ENCODE measurements around the gene KLF15. TPM values are rescaled to one million over a fixed set of nuclear protein-coding genes. Genes with fewer than 3 reads are reported as not detected.

KLF15 gene
- total RNA-seq, 6 experiments from 2014 or later: 0.63 to 1.2 (median 0.81) TPM

DNA sequence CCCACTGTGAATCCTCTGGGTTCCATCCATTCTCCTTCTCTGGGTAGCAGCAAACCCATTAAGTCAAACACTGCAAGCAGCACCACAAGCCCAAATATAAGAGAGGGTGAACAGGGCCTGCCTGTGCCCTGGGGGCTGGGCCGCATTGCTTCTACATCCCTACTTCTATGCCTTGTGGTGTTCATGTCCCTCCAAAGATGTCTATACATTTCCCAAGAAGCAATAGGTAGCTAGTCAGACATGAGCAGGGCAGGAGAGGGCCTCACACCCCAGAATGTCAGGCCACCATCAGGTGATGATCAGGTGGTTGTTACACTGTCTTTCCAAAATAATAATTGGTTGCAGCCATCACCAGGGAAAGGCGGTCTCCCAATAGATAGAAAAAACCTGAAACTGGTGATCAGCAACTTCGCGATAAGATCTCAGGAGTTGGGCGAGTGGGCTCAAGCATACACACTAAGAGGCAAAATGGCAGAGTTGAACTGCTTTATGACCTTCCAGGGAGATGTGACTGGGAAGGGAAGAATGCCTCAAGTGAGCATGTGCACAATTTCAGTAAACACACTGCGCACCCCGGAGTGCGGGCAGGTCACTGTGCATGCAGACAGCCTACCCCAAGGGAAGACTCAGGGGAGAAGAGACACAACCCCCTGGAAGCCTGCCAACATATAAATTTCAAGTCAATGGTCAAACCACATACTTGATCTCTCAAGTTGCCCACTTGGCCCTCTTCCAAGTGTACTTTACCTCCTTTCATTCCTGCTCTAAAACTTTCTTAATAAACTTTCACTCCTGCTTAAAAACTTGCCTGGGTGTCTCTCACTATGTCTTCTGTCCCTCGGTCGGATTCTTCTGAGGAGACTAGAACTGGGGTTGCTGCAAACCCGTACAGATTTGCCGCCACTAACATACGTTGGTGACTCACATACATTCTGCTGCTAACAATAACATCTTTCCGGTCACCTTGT lies 39.9 kb downstream of the KLF15 start:
- peaks cover 6% of the 10 kb centered on the region; the same call in 1 of the 2 replicates for H3K36me3 Mint-ChIP-seq (ENCODE audit: low read depth)
- DNase-seq: no peak
- H3K27me3 Mint-ChIP-seq (ENCODE audit: insufficient read depth): peaks cover 15% of the 10 kb centered on the region

DNA sequence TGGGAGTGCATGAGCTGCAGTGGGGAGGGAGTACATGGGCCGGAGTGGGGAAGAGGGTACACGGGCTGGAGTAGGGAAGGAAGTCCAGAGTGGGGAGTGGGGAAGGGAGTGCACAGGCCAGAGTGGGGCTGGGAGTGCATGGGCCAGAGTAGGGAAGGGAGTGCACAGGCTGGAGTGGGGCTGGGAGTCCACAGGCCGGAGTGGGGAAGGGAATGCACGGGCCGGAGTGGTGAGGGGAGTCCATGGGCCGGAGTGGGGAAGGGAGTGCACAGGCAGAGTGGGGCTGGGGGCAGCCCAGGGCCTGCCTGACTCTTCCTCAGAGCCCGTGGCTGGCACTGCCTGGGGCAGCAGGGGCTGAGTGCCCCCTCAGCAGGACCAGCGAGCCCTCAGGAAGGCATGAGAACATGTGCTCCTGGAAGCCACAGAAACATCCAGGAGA lies 40.7 kb downstream of the KLF15 start:
- peaks cover 11% of the 10 kb centered on the region for H3K27me3 Mint-ChIP-seq (ENCODE audit: insufficient read depth)
- TF ChIP-seq, protein P1, sequence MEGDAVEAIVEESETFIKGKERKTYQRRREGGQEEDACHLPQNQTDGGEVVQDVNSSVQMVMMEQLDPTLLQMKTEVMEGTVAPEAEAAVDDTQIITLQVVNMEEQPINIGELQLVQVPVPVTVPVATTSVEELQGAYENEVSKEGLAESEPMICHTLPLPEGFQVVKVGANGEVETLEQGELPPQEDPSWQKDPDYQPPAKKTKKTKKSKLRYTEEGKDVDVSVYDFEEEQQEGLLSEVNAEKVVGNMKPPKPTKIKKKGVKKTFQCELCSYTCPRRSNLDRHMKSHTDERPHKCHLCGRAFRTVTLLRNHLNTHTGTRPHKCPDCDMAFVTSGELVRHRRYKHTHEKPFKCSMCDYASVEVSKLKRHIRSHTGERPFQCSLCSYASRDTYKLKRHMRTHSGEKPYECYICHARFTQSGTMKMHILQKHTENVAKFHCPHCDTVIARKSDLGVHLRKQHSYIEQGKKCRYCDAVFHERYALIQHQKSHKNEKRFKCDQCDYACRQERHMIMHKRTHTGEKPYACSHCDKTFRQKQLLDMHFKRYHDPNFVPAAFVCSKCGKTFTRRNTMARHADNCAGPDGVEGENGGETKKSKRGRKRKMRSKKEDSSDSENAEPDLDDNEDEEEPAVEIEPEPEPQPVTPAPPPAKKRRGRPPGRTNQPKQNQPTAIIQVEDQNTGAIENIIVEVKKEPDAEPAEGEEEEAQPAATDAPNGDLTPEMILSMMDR (IDR thresholded peaks at IDR 0.05): no peak
- H3K36me3 Mint-ChIP-seq (ENCODE audit: low read depth): peaks cover 6% of the 10 kb centered on the region; the same call in 1 of the 2 replicates
- H3K27ac Mint-ChIP-seq: no peak overlapping the region
- 0 out of 2 replicates have a peak, but pooled peaks cover 6% of the 10 kb centered on the region for H3K4me1 Mint-ChIP-seq (ENCODE audit: low read depth)
- peaks cover 4% of the 10 kb centered on the region; the same call in 1 of the 2 replicates for H3K9me3 Mint-ChIP-seq
- no peak overlapping the region for H3K4me3 Mint-ChIP-seq
- no peak for DNase-seq

More for the DNA sequence above, 39.9 kb downstream of the KLF15 start:
- H3K9me3 Mint-ChIP-seq: peaks cover 4% of the 10 kb centered on the region; the same call in 1 of the 2 replicates
- TF ChIP-seq, protein P1 (IDR thresholded peaks at IDR 0.05): no peak
- no peak overlapping the region for H3K4me3 Mint-ChIP-seq
- no peak overlapping the region for H3K27ac Mint-ChIP-seq
- 0 out of 2 replicates have a peak, but pooled peaks cover 6% of the 10 kb centered on the region for H3K4me1 Mint-ChIP-seq (ENCODE audit: low read depth)

DNA sequence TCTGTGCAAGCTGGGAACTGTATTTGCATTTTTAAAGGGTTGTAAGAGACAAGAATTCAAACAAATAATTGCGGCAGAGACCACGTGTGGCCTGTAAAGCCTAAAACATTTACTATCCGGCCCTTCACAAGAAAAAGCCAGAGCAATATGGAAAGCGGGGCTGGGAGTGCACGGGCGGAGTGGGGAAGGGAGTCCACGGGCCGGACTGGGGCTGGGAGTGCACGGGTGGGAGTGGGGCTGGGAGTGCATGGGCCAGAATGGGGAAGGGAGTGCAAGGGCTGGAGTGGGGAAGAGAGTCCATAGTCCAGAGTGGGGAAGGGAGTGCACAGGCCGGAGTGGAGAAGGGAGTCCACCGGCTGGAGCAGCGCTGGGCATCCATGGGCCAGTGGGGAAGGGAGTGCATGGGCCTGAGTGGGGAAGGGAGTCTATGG lies 41.2 kb downstream of the KLF15 start:
- no peak for DNase-seq
- Mint-ChIP-seq H3K9me3 (peaks cover 5% of the 10 kb centered on the region; the same call in 1 of the 2 replicates), H3K4me3 (no peak overlapping the region), H3K27ac (no peak overlapping the region), H3K27me3 (ENCODE audit: insufficient read depth) (peaks cover 10% of the 10 kb centered on the region), H3K36me3 (ENCODE audit: low read depth) (peaks cover 6% of the 10 kb centered on the region; the same call in 1 of the 2 replicates), H3K4me1 (ENCODE audit: low read depth) (0 out of 2 replicates have a peak, but pooled peaks cover 6% of the 10 kb centered on the region)
- TF ChIP-seq, protein P1 (IDR thresholded peaks at IDR 0.05): no peak

- H3K27me3 Mint-ChIP-seq (ENCODE audit: insufficient read depth): peaks cover 6% of the 10 kb centered on the region
- peaks cover 14% of the 10 kb centered on the region; the same call in 1 of the 2 replicates for H3K36me3 Mint-ChIP-seq (ENCODE audit: low read depth)
- TF ChIP-seq, protein P1 (IDR thresholded peaks at IDR 0.05): no peak
- 0 out of 2 replicates have a peak, but pooled peaks cover 6% of the 10 kb centered on the region for H3K4me1 Mint-ChIP-seq (ENCODE audit: low read depth)
- H3K27ac Mint-ChIP-seq: no peak overlapping the region
- H3K9me3 Mint-ChIP-seq: peaks cover 15% of the 10 kb centered on the region; the same call in 1 of the 2 replicates
- H3K4me3 Mint-ChIP-seq: no peak overlapping the region
- no peak for DNase-seq
Measured at GRCh38 chr3:126314790-126315658, 42.2 kb downstream of the KLF15 start.

DNA sequence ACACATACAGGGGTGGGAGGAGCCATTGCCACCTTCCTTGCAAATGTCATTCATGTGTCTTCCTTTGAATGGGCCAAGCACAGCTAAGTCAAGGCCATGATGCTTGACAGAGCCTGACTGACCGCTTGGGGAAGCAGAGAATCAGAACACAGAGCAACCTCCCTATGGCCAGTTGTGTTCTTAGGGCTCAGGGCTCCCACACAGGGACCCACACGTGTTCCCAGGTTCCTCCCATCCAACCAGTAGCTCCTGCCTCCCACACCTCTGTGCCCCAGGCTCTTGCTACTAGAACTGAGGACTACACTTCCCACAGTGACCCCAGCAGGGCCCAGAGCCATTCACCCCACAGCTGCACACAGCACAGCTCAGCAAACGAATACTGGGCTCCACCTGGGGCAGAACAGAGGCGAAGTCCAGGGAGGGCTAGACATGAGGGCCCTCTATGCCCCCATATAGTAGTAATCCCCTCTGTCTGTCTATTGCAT lies 42.9 kb downstream of the KLF15 start:
- H3K4me3 Mint-ChIP-seq: no peak overlapping the region
- peaks cover 17% of the 10 kb centered on the region; the same call in 1 of the 2 replicates for H3K9me3 Mint-ChIP-seq
- peaks cover 14% of the 10 kb centered on the region; the same call in 1 of the 2 replicates for H3K36me3 Mint-ChIP-seq (ENCODE audit: low read depth)
- TF ChIP-seq, protein P1 (IDR thresholded peaks at IDR 0.05): no peak
- 0 out of 2 replicates have a peak, but pooled peaks cover 6% of the 10 kb centered on the region for H3K4me1 Mint-ChIP-seq (ENCODE audit: low read depth)
- H3K27ac Mint-ChIP-seq: no peak overlapping the region
- H3K27me3 Mint-ChIP-seq (ENCODE audit: insufficient read depth): peaks cover 6% of the 10 kb centered on the region; the same call in 1 of the 2 replicates
- no peak for DNase-seq
